A673 (cell line): ENCODE data around the gene SYNJ2. TPM values are rescaled to one million over a fixed set of nuclear protein-coding genes. Genes with fewer than 3 reads are reported as not detected.

ENCODE experiments used
- BruUV-seq: library from RNA; stranded (reverse); fragments of 400-500 nt; replicated peaks from 2 replicates; lab custom pipeline; 2021; lab: Mats Ljungman, UMichigan
- CTCF ChIA-PET: fragments of 300-600 bp; sonication (Branson Sonifier 250); formaldehyde crosslinking; loops from one replicate; lab custom pipeline; 2022; ENCODE audit warnings: antibody characterized with exemption; lab: Charles Lee
- POLR2A ChIA-PET: fragments of 300-600 bp; sonication (Branson Sonifier 250); formaldehyde crosslinking; loops from one replicate; lab custom pipeline; 2022; ENCODE audit warnings: antibody characterized with exemption; ENCODE audit not compliant: low non-redundant PET; lab: Charles Lee
- DNase-seq: peaks from one replicate; pipeline ENCODE4 v3.0.0-alpha.2; 2015; ENCODE audit warnings: low spot score
- H3K27ac ChIP-seq: fragments of 200-600 bp; sonication (generic); 2 replicates; pipeline ENCODE4 v1.5.1; 2016; ENCODE audit warnings: mixed run types, low read depth, mild to moderate bottlenecking, mixed read lengths, antibody characterized with exemption, low read length; ENCODE audit not compliant: poor library complexity, severe bottlenecking
- H3K27me3 ChIP-seq: fragments of 200-600 bp; sonication (generic); replicated peaks from 2 replicates; pipeline ENCODE4 v1.6.1; 2017; ENCODE audit warnings: mixed run types, low read depth, mild to moderate bottlenecking, mixed read lengths, antibody characterized with exemption, low read length; ENCODE audit not compliant: insufficient read depth, poor library complexity
- H3K36me3 ChIP-seq: fragments of 200-600 bp; sonication (generic); 2 replicates; pipeline ENCODE4 v1.6.1; 2016; ENCODE audit warnings: mixed run types, mild to moderate bottlenecking, mixed read lengths, antibody characterized with exemption, low read length; ENCODE audit not compliant: insufficient read depth, poor library complexity, severe bottlenecking
- H3K4me1 ChIP-seq: fragments of 200-600 bp; sonication (generic); 2 replicates; pipeline ENCODE4 v1.6.1; 2017; ENCODE audit warnings: mixed run types, mild to moderate bottlenecking, mixed read lengths, antibody characterized with exemption, low read length; ENCODE audit not compliant: insufficient read depth, poor library complexity, severe bottlenecking
- H3K4me3 ChIP-seq: fragments of 200-600 bp; sonication (generic); 2 replicates; pipeline ENCODE4 v1.5.1; 2016; ENCODE audit warnings: low read depth, mixed run types, mild to moderate bottlenecking, mixed read lengths, low read length; ENCODE audit not compliant: poor library complexity, severe bottlenecking
- H3K9me3 ChIP-seq: fragments of 200-600 bp; sonication (generic); 2 replicates; pipeline ENCODE4 v1.6.1; 2016; ENCODE audit warnings: mixed run types, low read depth, mild to moderate bottlenecking, mixed read lengths, antibody characterized with exemption, low read length; ENCODE audit not compliant: poor library complexity, severe bottlenecking
- CTCF ChIP-seq: fragments of 300-800, 200-600 bp; sonication (generic); conservative IDR thresholded peaks from 2 replicates; pipeline ENCODE4 v1.5.1; 2017; ENCODE audit warnings: low read depth, mild to moderate bottlenecking, antibody characterized with exemption, low read length, moderate library complexity, mixed read lengths
- EZH2 ChIP-seq: fragments of 200-600 bp; sonication (generic); IDR thresholded peaks from 2 replicates; pipeline ENCODE4 v1.6.1; 2017; ENCODE audit warnings: borderline replicate concordance, low read depth, mild to moderate bottlenecking, mixed read lengths, antibody characterized with exemption, low read length; ENCODE audit not compliant: poor library complexity, severe bottlenecking
- intact Hi-C: fragments of 100-400 bp; cut with micrococcal nuclease; formaldehyde crosslinking; loops from one replicate; pipeline ENCODE4 v1.10.0; 2022; ENCODE audit not compliant: unreplicated experiment
- total RNA-seq: library from RNA; stranded (reverse); gene quantifications from 2 replicates; pipeline ENCODE4 v1.2.3, GENCODE V29; 2021

SYNJ2 gene
- total RNA-seq, 1 experiment from 2014 or later: 37.0 TPM

DNA sequence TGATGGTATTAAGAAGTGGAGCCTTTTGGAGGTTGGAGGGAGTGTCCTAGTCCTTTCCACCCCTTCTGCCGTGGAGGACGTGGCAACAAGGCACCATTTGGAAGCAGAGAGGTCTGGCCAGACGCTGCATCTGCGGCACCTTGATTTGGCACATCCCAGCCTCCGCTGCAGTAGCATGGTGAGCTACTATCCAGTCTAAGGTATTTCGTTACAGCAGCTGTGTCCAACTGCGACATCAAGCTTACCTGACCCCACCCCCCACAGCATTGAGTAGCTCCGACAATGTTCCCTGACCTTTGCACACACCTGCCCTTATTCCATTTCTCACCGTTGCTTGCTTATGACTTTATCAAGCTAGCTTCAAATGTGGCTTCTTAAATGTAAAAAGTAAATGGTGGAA lies 29.8 kb upstream of the SYNJ2 start:
- BruUV-seq: no TSS peak
- Histone ChIP-seq H3K4me3 (no peak overlapping the region), H3K36me3 (no peaks in the 10 kb centered on the region), H3K27ac (no peak overlapping the region), H3K4me1 (no peaks in the 10 kb centered on the region), H3K9me3 (peaks cover 10% of the 10 kb centered on the region), H3K27me3 (no peaks in the 10 kb centered on the region)
- ChIA-PET POLR2A (no interaction called here), CTCF (no interaction called here)
- no peak for DNase-seq
- TF ChIP-seq EZH2 (no peak), CTCF (no peak)
- intact Hi-C loops: no loop called here

GRCh38 chr6:157952861-157953351 lies 28.8 kb upstream of the SYNJ2 start:
- H3K4me1 ChIP-seq: no peaks in the 10 kb centered on the region
- BruUV-seq: no TSS peak
- peaks cover 14% of the 10 kb centered on the region for H3K9me3 ChIP-seq
- ChIA-PET POLR2A (no interaction called here), CTCF (no interaction called here)
- no peak overlapping the region for H3K27ac ChIP-seq
- H3K36me3 ChIP-seq: no peaks in the 10 kb centered on the region
- no peak overlapping the region for H3K4me3 ChIP-seq
- no peak for DNase-seq
- H3K27me3 ChIP-seq: no peaks in the 10 kb centered on the region
- TF ChIP-seq CTCF: no peak
- no peak for TF ChIP-seq EZH2
- intact Hi-C loops: no loop called here

GRCh38 chr6:157953580-157954091 lies 28.0 kb upstream of the SYNJ2 start:
- H3K4me3 ChIP-seq: peak overlapping the region; percentile 24
- peaks cover 16% of the 10 kb centered on the region for H3K9me3 ChIP-seq
- no peak for TF ChIP-seq EZH2
- no peak for TF ChIP-seq CTCF
- no peaks in the 10 kb centered on the region for H3K4me1 ChIP-seq
- ChIA-PET CTCF (no interaction called here), POLR2A (no interaction called here)
- no peaks in the 10 kb centered on the region for H3K36me3 ChIP-seq
- no TSS peak for BruUV-seq
- H3K27ac ChIP-seq: no peak overlapping the region
- no peak for DNase-seq
- H3K27me3 ChIP-seq: no peaks in the 10 kb centered on the region
- intact Hi-C loops: no loop called here
